ENCODE measurements around the gene QRSL1. TPM values are rescaled to one million over a fixed set of nuclear protein-coding genes. Genes with fewer than 3 reads are reported as not detected.

Gene QRSL1
- total and polyA plus RNA-seq, 9 of the 15 experiments (the other 6 are each of a cell fraction or from before 2014, with no cell fraction given) = 14.6 to 31.5 (median 23.0) TPM

- TF ChIP-seq REST (IDR thresholded peaks at IDR 0.05; ENCODE audit: borderline replicate concordance) = no peak
- no peak for TF ChIP-seq REST (CRISPR knock-in tag; IDR thresholded peaks at IDR 0.05; ENCODE audit: low read depth)
- TF ChIP-seq MTA2 (IDR thresholded peaks at IDR 0.05; ENCODE audit: low read depth) = no peak
- no peak for TF ChIP-seq SMAD2 (IDR thresholded peaks at IDR 0.05; ENCODE audit: low read depth, low read length)
- TF ChIP-seq SREBF1 (IDR thresholded peaks at IDR 0.05; ENCODE audit: borderline replicate concordance, low read depth, low read length) = no peak
- no peak for TF ChIP-seq PHF20 (IDR thresholded peaks at IDR 0.05; ENCODE audit: partially characterized antibody)
- no peak for TF ChIP-seq NFE2 (IDR thresholded peaks at IDR 0.05; ENCODE audit: low read depth)
- TF ChIP-seq ZC3H4 (CRISPR knock-in tag; IDR thresholded peaks at IDR 0.05; ENCODE audit: borderline replicate concordance) = no peak
- TF ChIP-seq SMARCE1 (IDR thresholded peaks at IDR 0.05) = no peak
- TF ChIP-seq PYGO2 (tag; IDR thresholded peaks at IDR 0.05) = no peak
- TF ChIP-seq HOMEZ (CRISPR knock-in tag; IDR thresholded peaks at IDR 0.05) = no peak
Observed at GRCh38 chr6:106617857-106618256, 11.5 kb upstream of the QRSL1 start (continued).

All from K562 (cell line).